Liver (tissue), 9 donors: Measurements from ENCODE around the gene DNAAF3. TPM values are rescaled to one million over a fixed set of nuclear protein-coding genes. Genes with fewer than 3 reads are reported as not detected.

Experiments
- DNase-seq: peaks from one replicate; pipeline ENCODE4 v3.0.0-alpha.2; 2017; ENCODE audit warnings: low spot score
- H3K27ac ChIP-seq, 2 donors: one replicate each; pipeline ENCODE4 v1.7.0; 2013; ENCODE audit warnings: inconsistent platforms in 2 of 2, low read length in 2 of 2, control low read depth in 1 of 2, low read depth in 1 of 2, mild to moderate bottlenecking in 1 of 2
- H3K27me3 ChIP-seq, 4 donors: one replicate each; pipeline versions ENCODE4 v1.6.1 to v1.7.0; 2013; ENCODE audit warnings: low read length in 3 of 4, inconsistent platforms in 1 of 4, mild to moderate bottlenecking in 1 of 4, moderate library complexity in 1 of 4; ENCODE audit not compliant: control insufficient read depth in 4 of 4, insufficient read depth in 4 of 4
- H3K36me3 ChIP-seq, 4 donors: one replicate each; pipeline versions ENCODE4 v1.6.1 to v1.7.0; 2013; ENCODE audit warnings: low read length in 3 of 4, mild to moderate bottlenecking in 3 of 4, low read depth in 1 of 4, moderate library complexity in 1 of 4; ENCODE audit not compliant: control insufficient read depth in 4 of 4, insufficient read depth in 3 of 4
- H3K4me1 ChIP-seq, 4 donors: one replicate each; pipeline versions ENCODE4 v1.6.1 to v1.7.0; 2013; ENCODE audit warnings: low read length in 3 of 4, mild to moderate bottlenecking in 3 of 4, moderate library complexity in 1 of 4; ENCODE audit not compliant: control insufficient read depth in 4 of 4, insufficient read depth in 4 of 4
- H3K4me3 ChIP-seq, 3 donors: one replicate each; pipeline versions ENCODE4 v1.6.1 to v1.7.0; 2013; ENCODE audit warnings: low read length in 3 of 3, control low read depth in 1 of 3, low read depth in 1 of 3, mild to moderate bottlenecking in 1 of 3
- H3K9ac ChIP-seq, 2 donors: one replicate each; pipeline ENCODE4 v1.7.0; 2013; ENCODE audit warnings: low read length in 2 of 2, mild to moderate bottlenecking in 2 of 2, moderate library complexity in 2 of 2, control low read depth in 1 of 2, low read depth in 1 of 2
- H3K9me3 ChIP-seq, 4 donors: one replicate each; pipeline versions ENCODE4 v1.6.1 to v1.7.0; 2013; ENCODE audit warnings: low read length in 3 of 4; ENCODE audit not compliant: control insufficient read depth in 4 of 4
- ATF3 ChIP-seq: IDR thresholded peaks from 2 replicates; pipeline ENCODE4 v1.6.1; 2016; ENCODE audit warnings: antibody characterized with exemption
- CTCF ChIP-seq: fragments of 150-350 bp; IDR thresholded peaks from 2 replicates; pipeline ENCODE4 v1.5.1; 2017; ENCODE audit warnings: improper control_type of control experiment, low read depth, low read length; ENCODE audit not compliant: missing input control
- EGR1 ChIP-seq, 2 donors: IDR thresholded peaks; 2 replicates each; pipeline ENCODE4 v1.6.1; 2016 to 2018; ENCODE audit warnings: antibody characterized with exemption in 2 of 2, low read depth in 2 of 2
- JUND ChIP-seq, 2 donors: IDR thresholded peaks; 2 replicates each; pipeline ENCODE4 v1.6.1; 2016; ENCODE audit warnings: antibody characterized with exemption in 2 of 2
- RAD21 ChIP-seq, 2 donors: IDR thresholded peaks; 2 replicates each; pipeline ENCODE4 v1.6.1; 2016; ENCODE audit warnings: antibody characterized with exemption in 2 of 2, mild to moderate bottlenecking in 2 of 2
- REST ChIP-seq: IDR thresholded peaks from 2 replicates; pipeline ENCODE4 v1.6.1; 2016; ENCODE audit warnings: antibody characterized with exemption, mild to moderate bottlenecking
- RXRA ChIP-seq, 2 donors: IDR thresholded peaks; 2 replicates each; pipeline ENCODE4 v1.6.1; 2017 to 2018; ENCODE audit warnings: antibody characterized with exemption in 2 of 2, mild to moderate bottlenecking in 1 of 2
- SP1 ChIP-seq: IDR thresholded peaks from 2 replicates; pipeline ENCODE4 v1.6.1; 2018; ENCODE audit warnings: antibody characterized with exemption, mild to moderate bottlenecking
- TAF1 ChIP-seq: conservative IDR thresholded peaks from 2 replicates; pipeline ENCODE4 v1.6.1; 2016; ENCODE audit warnings: antibody characterized with exemption, mild to moderate bottlenecking
- YY1 ChIP-seq: IDR thresholded peaks from 2 replicates; pipeline ENCODE4 v1.6.1; 2016; ENCODE audit warnings: antibody characterized with exemption, mild to moderate bottlenecking
- WGBS: extraction: QIAGEN DNeasy Blood & Tissue Kit; methylation state at CpG from one replicate; pipeline ENCODE4 v1.1.7; 2013; 5-methylcytosine and 5-hydroxymethylcytosine counted together
- polyA plus RNA-seq, 2 donors: library from polyadenylated mRNA; stranded (reverse) in 1 of 2; unstranded in 1 of 2; fragments of 200-250 nt in 1 of 2; fragments of >200 nt in 1 of 2; fragmentation: Nextera tagmentation in 1 of 2; extraction: Ambion mirVana in 1 of 2; gene quantifications; one replicate each; pipeline versions ENCODE4 v1.2.1 to v1.2.3, GENCODE V29; 2013 to 2015
- total RNA-seq, 2 donors: library from RNA; depleted of rRNA; stranded (reverse); fragments of >200 nt; gene quantifications; one replicate each; pipeline ENCODE4 v1.2.3, GENCODE V29; 2014
- donor health status: healthy.
- donor health status: healthy.
- donor health status: healthy.
- donor health status: healthy.
- donor health status: healthy.

DNAAF3 gene
- total and polyA plus RNA-seq, 4 donors: 0.18 to 0.64 (median 0.37) TPM

- H3K36me3 ChIP-seq: no peaks in the 10 kb centered on the region
- H3K4me1 ChIP-seq: no peaks in the 10 kb centered on the region
- DNase-seq: no peak
- no peak overlapping the region for H3K4me3 ChIP-seq
- no peak overlapping the region for H3K9ac ChIP-seq
- TF ChIP-seq REST (no peak), EGR1 (IDR thresholded peaks at IDR 0.05; ENCODE audit: low read depth in 2 of 2) (no peak), RXRA (IDR thresholded peaks at IDR 0.05) (no peak), SP1 (no peak), YY1 (no peak), JUND (IDR thresholded peaks at IDR 0.05) (no peak)
- no peaks in the 10 kb centered on the region for H3K9me3 ChIP-seq
- peaks cover 0 to 2% (median 0%) of the 10 kb centered on the region in 4 donors for H3K27me3 ChIP-seq
- WGBS: 60% methylated on average over 25 of the region's 25 CpGs
- H3K27ac ChIP-seq: no peak overlapping the region
These were observed 32.6 kb downstream of the DNAAF3 start for GRCh38 chr19:55133639-55134444.

- Histone ChIP-seq H3K4me1 (no peaks in the 10 kb centered on the region), H3K9me3 (no peaks in the 10 kb centered on the region), H3K27me3 (peaks cover 0 to 2% (median 0%) of the 10 kb centered on the region in 4 donors), H3K9ac (no peak overlapping the region), H3K4me3 (no peak overlapping the region), H3K27ac (no peak overlapping the region), H3K36me3 (no peaks in the 10 kb centered on the region)
- DNase-seq: no peak
- WGBS: 38% methylated on average over 14 of the region's 14 CpGs
- TF ChIP-seq RXRA (IDR thresholded peaks at IDR 0.05): no peak
- no peak for TF ChIP-seq ATF3
- TF ChIP-seq EGR1 (IDR thresholded peaks at IDR 0.05; ENCODE audit: low read depth in 2 of 2): no peak
- peak; percentile 0 for TF ChIP-seq CTCF
- TF ChIP-seq RAD21 (IDR thresholded peaks at IDR 0.05): peak in 1 of 2 donors; percentile 42
These were observed 33.8 kb downstream of the DNAAF3 start for GRCh38 chr19:55132453-55133129.

- no peaks in the 10 kb centered on the region for H3K9me3 ChIP-seq
- H3K4me3 ChIP-seq: no peak overlapping the region
- no peak for DNase-seq
- H3K4me1 ChIP-seq: no peaks in the 10 kb centered on the region
- no peak overlapping the region for H3K27ac ChIP-seq
- peaks cover 0 to 2% (median 0%) of the 10 kb centered on the region in 4 donors for H3K27me3 ChIP-seq
- H3K36me3 ChIP-seq: no peaks in the 10 kb centered on the region
- TF ChIP-seq EGR1 (IDR thresholded peaks at IDR 0.05; ENCODE audit: low read depth in 2 of 2) (no peak), TAF1 (no peak), REST (no peak), RXRA (IDR thresholded peaks at IDR 0.05) (no peak)
- 86% methylated on average over 16 of the region's 16 CpGs for WGBS
- no peak overlapping the region for H3K9ac ChIP-seq
These were observed 35.0 kb downstream of the DNAAF3 start for GRCh38 chr19:55131421-55131820.
